ENCODE data around the gene CEP170B. TPM values are rescaled to one million over a fixed set of nuclear protein-coding genes. Genes with fewer than 3 reads are reported as not detected.

CEP170B gene
- total and polyA plus RNA-seq, 2 of the 13 experiments (the other 11 are each of a cell fraction or from before 2014, with no cell fraction given) = 4.3 to 8.8 TPM

- 13% methylated on average over 40 of the region's 100 CpGs for WGBS (ENCODE audit: low lambda C conversion rate)
- H3K79me2 ChIP-seq (ENCODE audit: insufficient read depth, low read length) = no peaks in the 10 kb centered on the region
- H3K9ac ChIP-seq (ENCODE audit: insufficient read depth, low read depth, low read length) = no peak overlapping the region
- intact Hi-C loops (cut with micrococcal nuclease; ENCODE audit: unreplicated experiment) = loop anchor here (2.0 kb wide), 1 partner anchor 14 kb away; no protein-coding TSS in a partner anchor
- peak overlapping the region; percentile 36 for H3K4me2 ChIP-seq (ENCODE audit: low read depth, low read length)
- no peaks in the 10 kb centered on the region; the same call in 1 of the 2 replicates for H3K4me1 ChIP-seq (ENCODE audit: insufficient read depth, low read length)
- no peak for FAIRE-seq
- peaks cover 25 to 90% of the 10 kb centered on the region in 2 experiments for H3K27me3 ChIP-seq (ENCODE audit: control insufficient read depth in 1 of 2, insufficient read depth in 2 of 2, low read length in 2 of 2)
- DNase-seq (ENCODE audit: low spot score) = peak; percentile 36
- no TSS peak for BruUV-seq (replicated peaks)
- no peak overlapping the region for H2AFZ ChIP-seq (ENCODE audit: low read length)
- CTCF ChIA-PET (ENCODE audit: low intra/inter-chr PET ratio, low total read pairs) = interaction anchor here (1.1 to 1.5 kb wide), 2 partner anchors 112 to 113 kb away, joined by 4 to 5 read pairs; no protein-coding TSS in a partner anchor
- H3K27ac ChIP-seq (ENCODE audit: extremely low read length, insufficient read depth, low read length) = no peak overlapping the region
- no peaks in the 10 kb centered on the region for H4K20me1 ChIP-seq (ENCODE audit: insufficient read depth, low read length)
- H3K9me3 ChIP-seq (ENCODE audit: low read length) = no peaks in the 10 kb centered on the region
- ATAC-seq = peak; percentile 69
- peak overlapping the region in 2 of 3 experiments; percentile 38 to 58; a peak in 3 of 6 replicates for H3K4me3 ChIP-seq (replicated peaks in 1 of 3; ENCODE audit: insufficient read depth in 1 of 3, low read depth in 2 of 3, low read length in 3 of 3)
- in situ Hi-C loops (cut with HindIII; ENCODE audit: extremely low pct_ligation_motif_present, low pct_unique_long_range_greater_than_20kb) = no loop called here
- POLR2A ChIA-PET = no interaction called here
- no peaks in the 10 kb centered on the region for H3K36me3 ChIP-seq (replicated peaks in 1 of 2; ENCODE audit: control insufficient read depth in 1 of 2, insufficient read depth in 2 of 2, low read length in 2 of 2)
- TF ChIP-seq ZSCAN25 (CRISPR knock-in tag; IDR thresholded peaks at IDR 0.05) = peak; percentile 88
- no peak for TF ChIP-seq NBN (conservative IDR thresholded peaks at IDR 0.05)
- TF ChIP-seq ZNF678 (CRISPR knock-in tag; IDR thresholded peaks at IDR 0.05) = no peak
- peak; percentile 63 for TF ChIP-seq HNRNPLL (IDR thresholded peaks at IDR 0.05; ENCODE audit: low read depth, low read length, poor library complexity, severe bottlenecking)
- 0 out of 2 replicates have a peak, but pooled peaks have one; percentile 27 for TF ChIP-seq ZNF768 (CRISPR knock-in tag; IDR thresholded peaks at IDR 0.05)
- TF ChIP-seq THAP11 (CRISPR knock-in tag; IDR thresholded peaks at IDR 0.05) = peak; percentile 37; the same call in 1 of the 2 replicates
- no peak for TF ChIP-seq TRIM22 (IDR thresholded peaks at IDR 0.05)
- peak; percentile 60 for TF ChIP-seq HNRNPK (IDR thresholded peaks at IDR 0.05; ENCODE audit: low read depth, low read length, poor library complexity, severe bottlenecking)
- TF ChIP-seq, protein P1, sequence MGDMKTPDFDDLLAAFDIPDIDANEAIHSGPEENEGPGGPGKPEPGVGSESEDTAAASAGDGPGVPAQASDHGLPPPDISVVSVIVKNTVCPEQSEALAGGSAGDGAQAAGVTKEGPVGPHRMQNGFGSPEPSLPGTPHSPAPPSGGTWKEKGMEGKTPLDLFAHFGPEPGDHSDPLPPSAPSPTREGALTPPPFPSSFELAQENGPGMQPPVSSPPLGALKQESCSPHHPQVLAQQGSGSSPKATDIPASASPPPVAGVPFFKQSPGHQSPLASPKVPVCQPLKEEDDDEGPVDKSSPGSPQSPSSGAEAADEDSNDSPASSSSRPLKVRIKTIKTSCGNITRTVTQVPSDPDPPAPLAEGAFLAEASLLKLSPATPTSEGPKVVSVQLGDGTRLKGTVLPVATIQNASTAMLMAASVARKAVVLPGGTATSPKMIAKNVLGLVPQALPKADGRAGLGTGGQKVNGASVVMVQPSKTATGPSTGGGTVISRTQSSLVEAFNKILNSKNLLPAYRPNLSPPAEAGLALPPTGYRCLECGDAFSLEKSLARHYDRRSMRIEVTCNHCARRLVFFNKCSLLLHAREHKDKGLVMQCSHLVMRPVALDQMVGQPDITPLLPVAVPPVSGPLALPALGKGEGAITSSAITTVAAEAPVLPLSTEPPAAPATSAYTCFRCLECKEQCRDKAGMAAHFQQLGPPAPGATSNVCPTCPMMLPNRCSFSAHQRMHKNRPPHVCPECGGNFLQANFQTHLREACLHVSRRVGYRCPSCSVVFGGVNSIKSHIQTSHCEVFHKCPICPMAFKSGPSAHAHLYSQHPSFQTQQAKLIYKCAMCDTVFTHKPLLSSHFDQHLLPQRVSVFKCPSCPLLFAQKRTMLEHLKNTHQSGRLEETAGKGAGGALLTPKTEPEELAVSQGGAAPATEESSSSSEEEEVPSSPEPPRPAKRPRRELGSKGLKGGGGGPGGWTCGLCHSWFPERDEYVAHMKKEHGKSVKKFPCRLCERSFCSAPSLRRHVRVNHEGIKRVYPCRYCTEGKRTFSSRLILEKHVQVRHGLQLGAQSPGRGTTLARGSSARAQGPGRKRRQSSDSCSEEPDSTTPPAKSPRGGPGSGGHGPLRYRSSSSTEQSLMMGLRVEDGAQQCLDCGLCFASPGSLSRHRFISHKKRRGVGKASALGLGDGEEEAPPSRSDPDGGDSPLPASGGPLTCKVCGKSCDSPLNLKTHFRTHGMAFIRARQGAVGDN (CRISPR knock-in tag; IDR thresholded peaks at IDR 0.05) = peak; percentile 30; the same call in 1 of the 2 replicates
- TF ChIP-seq SP1 (IDR thresholded peaks at IDR 0.05) = no peak
- peak; percentile 52 for TF ChIP-seq SP1 (CRISPR knock-in tag; IDR thresholded peaks at IDR 0.05)
- TF ChIP-seq KDM2A (CRISPR knock-in tag; IDR thresholded peaks at IDR 0.05; ENCODE audit: borderline replicate concordance, low read depth) = peak; percentile 62; the same call in 1 of the 2 replicates
- TF ChIP-seq MYC (CRISPR knock-in tag; IDR thresholded peaks at IDR 0.05; ENCODE audit: borderline replicate concordance) = peak; percentile 24; the same call in 1 of the 2 replicates
- no peak for TF ChIP-seq ZNF589 (CRISPR knock-in tag; conservative IDR thresholded peaks at IDR 0.05)
- TF ChIP-seq, protein P2, sequence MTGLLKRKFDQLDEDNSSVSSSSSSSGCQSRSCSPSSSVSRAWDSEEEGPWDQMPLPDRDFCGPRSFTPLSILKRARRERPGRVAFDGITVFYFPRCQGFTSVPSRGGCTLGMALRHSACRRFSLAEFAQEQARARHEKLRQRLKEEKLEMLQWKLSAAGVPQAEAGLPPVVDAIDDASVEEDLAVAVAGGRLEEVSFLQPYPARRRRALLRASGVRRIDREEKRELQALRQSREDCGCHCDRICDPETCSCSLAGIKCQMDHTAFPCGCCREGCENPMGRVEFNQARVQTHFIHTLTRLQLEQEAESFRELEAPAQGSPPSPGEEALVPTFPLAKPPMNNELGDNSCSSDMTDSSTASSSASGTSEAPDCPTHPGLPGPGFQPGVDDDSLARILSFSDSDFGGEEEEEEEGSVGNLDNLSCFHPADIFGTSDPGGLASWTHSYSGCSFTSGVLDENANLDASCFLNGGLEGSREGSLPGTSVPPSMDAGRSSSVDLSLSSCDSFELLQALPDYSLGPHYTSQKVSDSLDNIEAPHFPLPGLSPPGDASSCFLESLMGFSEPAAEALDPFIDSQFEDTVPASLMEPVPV (CRISPR knock-in tag; IDR thresholded peaks at IDR 0.05) = 0 out of 2 replicates have a peak, but pooled peaks have one; percentile 41
- TF ChIP-seq ZFP36 (IDR thresholded peaks at IDR 0.05; ENCODE audit: borderline replicate concordance, low read depth, low read length, partially characterized antibody) = peak; percentile 49
Measured at GRCh38 chr14:104932676-104933631, 67.9 kb downstream of the CEP170B start.
